WTC11 (cell line): ENCODE measurements around the gene NACA. TPM values are rescaled to one million over a fixed set of nuclear protein-coding genes. Genes with fewer than 3 reads are reported as not detected.

Experiments used
- ATAC-seq: fragments of 200-7000 bp; cut with Tn5 transposase; 2 replicates; pipeline ENCODE4 v1.10.0; 2021; ENCODE audit warnings: mild to moderate bottlenecking, moderate library complexity
- CTCF ChIA-PET: fragments of 300-600 bp; sonication (Branson Sonifier 250); formaldehyde crosslinking; loops from one replicate; lab custom pipeline; 2021; ENCODE audit warnings: antibody characterized with exemption; lab: Charles Lee
- POLR2A ChIA-PET: fragments of 350-600 bp; sonication (Branson Sonifier 250); formaldehyde crosslinking; loops from one replicate; lab custom pipeline; 2021; ENCODE audit warnings: antibody characterized with exemption; lab: Charles Lee
- DNase-seq: peaks from one replicate; pipeline ENCODE4 v3.0.0; 2021; ENCODE audit warnings: low spot score
- H3K27ac Mint-ChIP-seq: 2 replicates; pipeline ENCODE4 v1.8.0; 2021; ENCODE audit warnings: mixed read lengths
- H3K27me3 Mint-ChIP-seq: 2 replicates; pipeline ENCODE4 v1.8.0; 2021; ENCODE audit warnings: low read depth, mild to moderate bottlenecking, moderate library complexity, mixed read lengths
- H3K36me3 Mint-ChIP-seq: 2 replicates; pipeline ENCODE4 v1.8.0; 2021; ENCODE audit warnings: mixed read lengths
- H3K4me1 Mint-ChIP-seq: 2 replicates; pipeline ENCODE4 v1.8.0; 2022; ENCODE audit warnings: mixed read lengths
- H3K4me3 Mint-ChIP-seq: 2 replicates; pipeline ENCODE4 v1.8.0; 2021; ENCODE audit warnings: mild to moderate bottlenecking, moderate library complexity, mixed read lengths
- H3K9me3 Mint-ChIP-seq: 2 replicates; pipeline ENCODE4 v1.8.0; 2021; ENCODE audit warnings: mixed read lengths
- ATF2 ChIP-seq: sonication (generic); formaldehyde crosslinking; IDR thresholded peaks from 2 replicates; pipeline ENCODE4 v1.8.1; 2022; ENCODE audit warnings: low read depth, missing genetic modification reagents, borderline replicate concordance
- CBFB ChIP-seq: sonication (generic); formaldehyde crosslinking; IDR thresholded peaks from 2 replicates; pipeline ENCODE4 v1.8.1; 2022; ENCODE audit warnings: mild to moderate bottlenecking, low read depth, missing genetic modification reagents
- E2F4 ChIP-seq: sonication (generic); formaldehyde crosslinking; IDR thresholded peaks from 2 replicates; pipeline ENCODE4 v1.8.1; 2022; ENCODE audit warnings: low read depth, mild to moderate bottlenecking, moderate library complexity, missing genetic modification reagents, borderline replicate concordance
- GABPB1 ChIP-seq: sonication (generic); formaldehyde crosslinking; IDR thresholded peaks from 2 replicates; pipeline ENCODE4 v1.8.1; 2023; ENCODE audit warnings: mild to moderate bottlenecking, missing genetic modification reagents
- IRF1 ChIP-seq: sonication (generic); formaldehyde crosslinking; IDR thresholded peaks from 2 replicates; pipeline ENCODE4 v1.8.0; 2023; ENCODE audit warnings: missing genetic modification reagents
- NR2C2 ChIP-seq: sonication (generic); formaldehyde crosslinking; IDR thresholded peaks from 2 replicates; pipeline ENCODE4 v1.8.0; 2022; ENCODE audit warnings: mild to moderate bottlenecking, missing genetic modification reagents
- SMAD3 ChIP-seq: sonication (generic); formaldehyde crosslinking; IDR thresholded peaks from 2 replicates; pipeline ENCODE4 v1.8.0; 2022; ENCODE audit warnings: missing genetic modification reagents, mild to moderate bottlenecking, borderline replicate concordance
- SP1 ChIP-seq: sonication (generic); formaldehyde crosslinking; conservative IDR thresholded peaks from 2 replicates; pipeline ENCODE4 v1.8.1; 2022; ENCODE audit warnings: missing genetic modification reagents
- TEAD1 ChIP-seq: sonication (generic); formaldehyde crosslinking; IDR thresholded peaks from 2 replicates; pipeline ENCODE4 v1.8.0; 2022; ENCODE audit warnings: mild to moderate bottlenecking, missing genetic modification reagents
- TEAD4 ChIP-seq: sonication (generic); formaldehyde crosslinking; IDR thresholded peaks from 2 replicates; pipeline ENCODE4 v1.8.0; 2022; ENCODE audit warnings: mild to moderate bottlenecking, missing genetic modification reagents
- ZNF232 ChIP-seq: sonication (generic); formaldehyde crosslinking; IDR thresholded peaks from 2 replicates; pipeline ENCODE4 v1.8.0; 2022; ENCODE audit warnings: mild to moderate bottlenecking, missing genetic modification reagents
- ZNF263 ChIP-seq: sonication (generic); formaldehyde crosslinking; IDR thresholded peaks from 2 replicates; pipeline ENCODE4 v1.8.1; 2022; ENCODE audit warnings: low read depth, mild to moderate bottlenecking, moderate library complexity, missing genetic modification reagents
- ZNF281 ChIP-seq: sonication (generic); formaldehyde crosslinking; IDR thresholded peaks from 2 replicates; pipeline ENCODE4 v1.8.0; 2023; ENCODE audit warnings: mild to moderate bottlenecking, missing genetic modification reagents
- ZNF317 ChIP-seq: sonication (generic); formaldehyde crosslinking; IDR thresholded peaks from 2 replicates; pipeline ENCODE4 v1.8.1; 2023; ENCODE audit warnings: low read depth, mild to moderate bottlenecking, moderate library complexity, missing genetic modification reagents, borderline replicate concordance
- ZNF671 ChIP-seq: fragments of 250-450 bp; sonication (Bioruptor Pico); IDR thresholded peaks from 2 replicates; pipeline ENCODE4 v1.8.0; 2021; ENCODE audit warnings: mild to moderate bottlenecking
- total RNA-seq: library from RNA; stranded (reverse); gene quantifications from 3 replicates; pipeline ENCODE4 v1.2.3, GENCODE V29; 2021
- TF ChIP-seq, protein P1 (sequence below): sonication (generic); formaldehyde crosslinking; IDR thresholded peaks from 2 replicates; pipeline ENCODE4 v1.8.0; 2022; ENCODE audit warnings: missing genetic modification reagents

NACA gene
- total RNA-seq, 1 experiment from 2014 or later: 987 TPM

GRCh38 chr12:56721721-56722120 lies 3.4 kb downstream of the NACA start (continued):
- no peak for TF ChIP-seq SP1 (CRISPR knock-in tag)

- ChIA-PET CTCF (no interaction called here), POLR2A (no interaction called here)
- peaks cover 68% of the 10 kb centered on the region for H3K36me3 Mint-ChIP-seq
- H3K9me3 Mint-ChIP-seq: no peaks in the 10 kb centered on the region
- H3K27me3 Mint-ChIP-seq: no peaks in the 10 kb centered on the region
- ATAC-seq: no peak; the same call in 1 of the 2 replicates
- no peak for TF ChIP-seq ATF2 (CRISPR knock-in tag)
- no peak for TF ChIP-seq NR2C2 (CRISPR knock-in tag)
- TF ChIP-seq ZNF263 (CRISPR knock-in tag): no peak
- no peak for TF ChIP-seq ZNF281
- peak overlapping the region; percentile 63; the same call in 1 of the 2 replicates for H3K27ac Mint-ChIP-seq
- DNase-seq: no peak
- H3K4me3 Mint-ChIP-seq: peak overlapping the region; percentile 99
- peaks cover 70% of the 10 kb centered on the region for H3K4me1 Mint-ChIP-seq
These were observed 3.9 kb downstream of the NACA start for GRCh38 chr12:56721216-56721615.

DNA sequence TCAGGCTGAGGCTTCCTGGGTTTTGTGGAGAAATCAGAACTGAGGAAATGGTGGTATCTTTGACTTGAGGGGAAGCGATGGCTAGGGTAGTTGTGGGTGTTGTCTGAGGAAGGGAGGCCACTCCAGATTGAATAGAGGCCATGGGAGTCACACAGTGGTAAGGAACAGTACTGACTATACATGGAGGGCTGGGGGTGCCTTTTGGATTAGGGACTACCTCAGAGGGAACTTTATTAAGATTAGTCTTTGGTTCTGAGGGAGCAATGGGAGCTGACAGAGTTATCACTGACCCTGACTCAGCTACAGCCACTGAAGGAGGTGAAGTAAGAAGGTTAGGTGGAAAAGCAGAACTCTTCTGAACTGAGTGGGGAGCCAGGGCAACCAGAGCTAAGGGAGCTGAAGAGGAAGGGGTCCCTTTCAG lies 4.4 kb downstream of the NACA start:
- ATAC-seq: no peak
- DNase-seq: no peak
- Mint-ChIP-seq H3K36me3 (peaks cover 73% of the 10 kb centered on the region), H3K27ac (peak overlapping the region; percentile 63), H3K4me3 (peak overlapping the region; percentile 99), H3K9me3 (no peaks in the 10 kb centered on the region), H3K4me1 (peaks cover 71% of the 10 kb centered on the region), H3K27me3 (no peaks in the 10 kb centered on the region)
- ChIA-PET POLR2A (interaction anchor here (1.4 kb wide), 1 partner anchor 33 kb away, joined by 3 read pairs; the partner anchor contains the start of gene PTGES3), CTCF (no interaction called here)
- TF ChIP-seq SP1 (CRISPR knock-in tag) (no peak), TEAD4 (CRISPR knock-in tag) (no peak), SMAD3 (no peak), TEAD1 (CRISPR knock-in tag) (no peak), NR2C2 (CRISPR knock-in tag) (no peak), GABPB1 (CRISPR knock-in tag) (no peak), ZNF263 (CRISPR knock-in tag) (no peak), ZNF671 (CRISPR knock-in tag) (no peak), E2F4 (no peak), ZNF232 (CRISPR knock-in tag) (no peak), ZNF317 (CRISPR knock-in tag) (no peak), CBFB (CRISPR knock-in tag) (no peak), IRF1 (CRISPR knock-in tag) (no peak)
- TF ChIP-seq, protein P1, sequence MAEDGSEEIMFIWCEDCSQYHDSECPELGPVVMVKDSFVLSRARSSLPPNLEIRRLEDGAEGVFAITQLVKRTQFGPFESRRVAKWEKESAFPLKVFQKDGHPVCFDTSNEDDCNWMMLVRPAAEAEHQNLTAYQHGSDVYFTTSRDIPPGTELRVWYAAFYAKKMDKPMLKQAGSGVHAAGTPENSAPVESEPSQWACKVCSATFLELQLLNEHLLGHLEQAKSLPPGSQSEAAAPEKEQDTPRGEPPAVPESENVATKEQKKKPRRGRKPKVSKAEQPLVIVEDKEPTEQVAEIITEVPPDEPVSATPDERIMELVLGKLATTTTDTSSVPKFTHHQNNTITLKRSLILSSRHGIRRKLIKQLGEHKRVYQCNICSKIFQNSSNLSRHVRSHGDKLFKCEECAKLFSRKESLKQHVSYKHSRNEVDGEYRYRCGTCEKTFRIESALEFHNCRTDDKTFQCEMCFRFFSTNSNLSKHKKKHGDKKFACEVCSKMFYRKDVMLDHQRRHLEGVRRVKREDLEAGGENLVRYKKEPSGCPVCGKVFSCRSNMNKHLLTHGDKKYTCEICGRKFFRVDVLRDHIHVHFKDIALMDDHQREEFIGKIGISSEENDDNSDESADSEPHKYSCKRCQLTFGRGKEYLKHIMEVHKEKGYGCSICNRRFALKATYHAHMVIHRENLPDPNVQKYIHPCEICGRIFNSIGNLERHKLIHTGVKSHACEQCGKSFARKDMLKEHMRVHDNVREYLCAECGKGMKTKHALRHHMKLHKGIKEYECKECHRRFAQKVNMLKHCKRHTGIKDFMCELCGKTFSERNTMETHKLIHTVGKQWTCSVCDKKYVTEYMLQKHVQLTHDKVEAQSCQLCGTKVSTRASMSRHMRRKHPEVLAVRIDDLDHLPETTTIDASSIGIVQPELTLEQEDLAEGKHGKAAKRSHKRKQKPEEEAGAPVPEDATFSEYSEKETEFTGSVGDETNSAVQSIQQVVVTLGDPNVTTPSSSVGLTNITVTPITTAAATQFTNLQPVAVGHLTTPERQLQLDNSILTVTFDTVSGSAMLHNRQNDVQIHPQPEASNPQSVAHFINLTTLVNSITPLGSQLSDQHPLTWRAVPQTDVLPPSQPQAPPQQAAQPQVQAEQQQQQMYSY (CRISPR knock-in tag): no peak
